Retinal pigment epithelial cell (primary cell): Measurements from ENCODE around the gene MPST.

Source experiments
- DNase-seq: peaks from one replicate; pipeline ENCODE4 v3.0.0-alpha.2; 2010; ENCODE audit warnings: low read depth
- H3K4me3 ChIP-seq: 2 replicates; pipeline ENCODE4 v1.5.1; 2011; ENCODE audit warnings: mild to moderate bottlenecking, low read length, control low read depth, moderate library complexity
- CTCF ChIP-seq: conservative IDR thresholded peaks from 2 replicates; pipeline ENCODE4 v1.5.1; 2011; ENCODE audit warnings: low read depth, low read length, control low read depth, inconsistent platforms

MPST gene

GRCh38 chr22:37058917-37059701, 39.6 kb downstream of the MPST start:
- no peak for DNase-seq
- H3K4me3 ChIP-seq: no peak overlapping the region
- TF ChIP-seq CTCF: no peak

- no peak for TF ChIP-seq CTCF
- no peak for DNase-seq
- no peak overlapping the region for H3K4me3 ChIP-seq
These were observed 40.4 kb downstream of the MPST start for GRCh38 chr22:37059876-37060449.

GRCh38 chr22:37060801-37061610, 41.5 kb downstream of the MPST start:
- H3K4me3 ChIP-seq: no peak overlapping the region
- DNase-seq: no peak
- no peak for TF ChIP-seq CTCF

DNA sequence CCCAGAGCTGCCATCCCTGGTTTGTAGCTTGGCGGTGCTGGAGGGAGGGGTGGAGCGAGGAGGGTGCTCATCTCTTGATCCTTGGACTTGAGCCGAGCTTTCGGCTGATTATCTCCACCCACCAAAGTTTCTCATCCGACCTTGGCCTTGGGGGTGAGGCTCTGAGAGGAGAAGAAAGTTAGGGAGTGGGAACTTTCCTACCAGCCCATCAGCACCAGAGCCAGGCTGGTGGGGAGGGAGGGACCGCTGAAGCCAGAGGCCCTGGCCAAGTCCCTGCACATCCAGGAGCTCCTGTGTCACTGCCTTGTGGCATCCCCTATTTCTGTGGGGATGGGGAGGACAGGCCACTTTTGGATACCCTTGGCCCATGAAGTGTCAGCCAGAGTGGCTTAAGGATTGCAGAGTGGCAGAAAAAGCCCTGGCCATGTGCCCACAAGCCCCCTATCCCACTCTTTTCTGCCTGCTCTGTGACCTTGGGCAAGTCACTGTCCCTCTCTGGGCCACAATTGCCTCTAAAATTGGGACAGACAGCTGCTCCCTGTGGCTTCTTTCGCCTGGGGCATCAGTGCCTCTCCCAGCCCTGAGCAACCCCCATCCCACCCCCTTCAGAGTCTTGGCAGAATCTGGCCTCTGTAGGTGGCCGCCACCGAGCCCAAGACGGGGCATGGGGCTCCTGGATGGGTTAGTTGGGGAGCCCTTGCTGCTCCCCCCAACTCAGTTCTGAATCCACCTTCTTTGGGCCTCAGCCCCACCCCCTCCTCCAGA, 42.3 kb downstream of the MPST start:
- TF ChIP-seq CTCF: no peak
- no peak for DNase-seq
- no peak overlapping the region for H3K4me3 ChIP-seq

- H3K4me3 ChIP-seq: no peak overlapping the region
- DNase-seq: no peak
- no peak for TF ChIP-seq CTCF
These were observed 42.8 kb downstream of the MPST start for GRCh38 chr22:37062376-37062675.

GRCh38 chr22:37062702-37063381, 43.3 kb downstream of the MPST start:
- no peak overlapping the region for H3K4me3 ChIP-seq
- no peak for DNase-seq
- TF ChIP-seq CTCF: no peak
